Measurements from ENCODE around the gene OR51E2. TPM values are rescaled to one million over a fixed set of nuclear protein-coding genes. Genes with fewer than 3 reads are reported as not detected.

Gene OR51E2
- total and polyA plus RNA-seq, 2 donors (not counting 1 experiment from before 2014, with no cell fraction given): not detected

- Histone ChIP-seq H3K9ac (ENCODE audit: low read length) (no peak overlapping the region), H3K27me3 (replicated peaks in 1 of 4; ENCODE audit: control extremely low read depth in 1 of 4, control insufficient read depth in 3 of 4, insufficient read depth in 4 of 4, low read length in 3 of 4) (peaks cover 0 to 3% (median 1%) of the 10 kb centered on the region in 4 experiments), H3K4me3 (ENCODE audit: control extremely low read depth in 1 of 5, extremely low read depth in 1 of 5, insufficient read depth in 1 of 5, low read depth in 2 of 5, low read length in 4 of 5) (no peak overlapping the region), H2AFZ (ENCODE audit: insufficient read depth, low read depth, low read length, poor library complexity, severe bottlenecking) (no peak overlapping the region), H4K20me1 (ENCODE audit: control insufficient read depth, insufficient read depth, low read length, poor library complexity, severe bottlenecking) (no peaks in the 10 kb centered on the region), H3K36me3 (replicated peaks in 1 of 2; ENCODE audit: control extremely low read depth in 1 of 2, control insufficient read depth in 1 of 2, extremely low read depth in 1 of 2, insufficient read depth in 2 of 2, low read length in 1 of 2) (no peaks in the 10 kb centered on the region), H3K79me2 (ENCODE audit: control insufficient read depth, insufficient read depth, low read length) (no peaks in the 10 kb centered on the region), H3K9me3 (ENCODE audit: control extremely low read depth in 1 of 3, control insufficient read depth in 2 of 3, insufficient read depth in 1 of 3, low read length in 2 of 3) (peaks cover 0 to 3% (median 0%) of the 10 kb centered on the region in 3 donors), H3K27ac (ENCODE audit: low read length in 2 of 2) (no peak overlapping the region), H3K4me1 (ENCODE audit: control insufficient read depth in 2 of 2, insufficient read depth in 2 of 2, low read length in 2 of 2) (no peaks in the 10 kb centered on the region), H3K4me2 (replicated peaks; ENCODE audit: low read depth, low read length, poor library complexity, severe bottlenecking) (no peak overlapping the region)
- Mint-ChIP-seq H3K9me3 (ENCODE audit: insufficient read depth) (no peaks in the 10 kb centered on the region), H3K27ac (no peak overlapping the region), H3K27me3 (peaks cover 8% of the 10 kb centered on the region), H3K4me3 (no peak overlapping the region), H3K4me1 (no peaks in the 10 kb centered on the region)
- ATAC-seq (ENCODE audit: low read depth) (no peak), DNase-seq (no peak)
- intact Hi-C loops (cut with micrococcal nuclease): no loop called here
- TF ChIP-seq EZH2 (IDR thresholded peaks at IDR 0.05; ENCODE audit: borderline replicate concordance, insufficient read depth, low read depth, low read length, poor library complexity, severe bottlenecking): no peak
- TF ChIP-seq CTCF (IDR thresholded peaks at IDR 0.05): no peak
- no CpG with 5 or more reads among the region's 2 CpGs for WGBS (ENCODE audit: insufficient coverage)
- ChIA-PET POLR2A (no interaction called here), CTCF (interaction anchor here (0.8 kb wide), 1 partner anchor 45 kb away, joined by 3 read pairs; the partner anchor contains the start of gene OR51D1)
These were observed 14.8 kb downstream of the OR51E2 start for GRCh38 chr11:4682623-4683419.

GRCh38 chr11:4680341-4680740 lies 17.3 kb downstream of the OR51E2 start:
- WGBS (ENCODE audit: insufficient coverage): 0% methylated on average over 1 of the region's 3 CpGs
- TF ChIP-seq CTCF (IDR thresholded peaks at IDR 0.05) (no peak), EZH2 (IDR thresholded peaks at IDR 0.05; ENCODE audit: borderline replicate concordance, insufficient read depth, low read depth, low read length, poor library complexity, severe bottlenecking) (no peak)
- no peaks in the 10 kb centered on the region for H3K79me2 ChIP-seq (ENCODE audit: control insufficient read depth, insufficient read depth, low read length)
- peaks cover 0 to 3% (median 1%) of the 10 kb centered on the region in 4 experiments for H3K27me3 ChIP-seq (replicated peaks in 1 of 4; ENCODE audit: control extremely low read depth in 1 of 4, control insufficient read depth in 3 of 4, insufficient read depth in 4 of 4, low read length in 3 of 4)
- no peak overlapping the region for H3K27ac ChIP-seq (ENCODE audit: low read length in 2 of 2)
- H3K9ac ChIP-seq (ENCODE audit: low read length): no peak overlapping the region
- Mint-ChIP-seq H3K4me3 (no peak overlapping the region), H3K27me3 (peaks cover 17% of the 10 kb centered on the region), H3K4me1 (no peaks in the 10 kb centered on the region), H3K9me3 (ENCODE audit: insufficient read depth) (no peaks in the 10 kb centered on the region), H3K27ac (no peak overlapping the region)
- DNase-seq (no peak), ATAC-seq (ENCODE audit: low read depth) (no peak)
- no peak overlapping the region for H3K4me3 ChIP-seq (ENCODE audit: control extremely low read depth in 1 of 5, extremely low read depth in 1 of 5, insufficient read depth in 1 of 5, low read depth in 2 of 5, low read length in 4 of 5)
- H2AFZ ChIP-seq (ENCODE audit: insufficient read depth, low read depth, low read length, poor library complexity, severe bottlenecking): no peak overlapping the region
- no peaks in the 10 kb centered on the region for H3K36me3 ChIP-seq (replicated peaks in 1 of 2; ENCODE audit: control extremely low read depth in 1 of 2, control insufficient read depth in 1 of 2, extremely low read depth in 1 of 2, insufficient read depth in 2 of 2, low read length in 1 of 2)
- H4K20me1 ChIP-seq (ENCODE audit: control insufficient read depth, insufficient read depth, low read length, poor library complexity, severe bottlenecking): no peaks in the 10 kb centered on the region
- no peaks in the 10 kb centered on the region for H3K4me1 ChIP-seq (ENCODE audit: control insufficient read depth in 2 of 2, insufficient read depth in 2 of 2, low read length in 2 of 2)
- CTCF ChIA-PET: no interaction called here
- intact Hi-C loops (cut with micrococcal nuclease): no loop called here
- H3K9me3 ChIP-seq (ENCODE audit: control extremely low read depth in 1 of 3, control insufficient read depth in 2 of 3, insufficient read depth in 1 of 3, low read length in 2 of 3): peaks cover 0 to 3% (median 0%) of the 10 kb centered on the region in 3 donors
- POLR2A ChIA-PET: no interaction called here
- no peak overlapping the region for H3K4me2 ChIP-seq (replicated peaks; ENCODE audit: low read depth, low read length, poor library complexity, severe bottlenecking)
